A204.1 (cell line): ENCODE results near the gene RPS6KA4.

Source experiments
- FAIRE-seq: peaks from 2 replicates; lab custom pipeline; 2012; peaks lifted over from hg19 to GRCh38; lab: Jason Lieb, UNC

RPS6KA4 gene

DNA sequence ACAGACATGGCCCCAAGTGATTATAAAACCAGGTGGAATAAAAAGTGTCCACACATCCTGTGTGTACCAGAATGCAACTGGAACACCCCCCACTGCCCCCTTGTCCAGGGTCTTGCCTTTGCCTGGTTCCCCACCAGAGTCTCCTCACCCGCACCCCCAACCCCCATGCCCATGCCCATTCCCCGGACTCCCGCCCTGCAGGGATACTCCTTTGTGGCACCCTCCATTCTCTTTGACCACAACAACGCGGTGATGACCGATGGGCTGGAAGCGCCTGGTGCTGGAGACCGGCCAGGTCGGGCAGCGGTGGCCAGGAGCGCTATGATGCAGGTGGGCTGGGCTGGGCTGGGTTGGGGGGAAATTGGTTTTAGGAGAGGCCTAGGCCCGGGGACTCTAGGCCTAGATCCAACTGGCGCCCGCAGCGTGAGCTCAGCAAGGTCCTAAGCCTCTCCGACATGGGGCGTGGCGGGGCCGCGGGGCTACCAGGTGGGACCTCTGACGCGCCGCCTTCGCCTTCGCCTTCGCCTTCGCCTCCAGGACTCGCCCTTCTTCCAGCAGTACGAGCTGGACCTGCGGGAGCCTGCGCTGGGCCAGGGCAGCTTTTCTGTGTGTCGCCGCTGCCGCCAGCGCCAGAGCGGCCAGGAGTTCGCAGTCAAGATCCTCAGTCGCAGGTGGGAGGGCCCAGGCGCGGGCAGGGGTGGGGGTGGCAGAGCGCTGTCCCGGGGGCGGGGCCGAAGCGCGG, 9.1 kb downstream of the RPS6KA4 start:
- FAIRE-seq = no peak

DNA sequence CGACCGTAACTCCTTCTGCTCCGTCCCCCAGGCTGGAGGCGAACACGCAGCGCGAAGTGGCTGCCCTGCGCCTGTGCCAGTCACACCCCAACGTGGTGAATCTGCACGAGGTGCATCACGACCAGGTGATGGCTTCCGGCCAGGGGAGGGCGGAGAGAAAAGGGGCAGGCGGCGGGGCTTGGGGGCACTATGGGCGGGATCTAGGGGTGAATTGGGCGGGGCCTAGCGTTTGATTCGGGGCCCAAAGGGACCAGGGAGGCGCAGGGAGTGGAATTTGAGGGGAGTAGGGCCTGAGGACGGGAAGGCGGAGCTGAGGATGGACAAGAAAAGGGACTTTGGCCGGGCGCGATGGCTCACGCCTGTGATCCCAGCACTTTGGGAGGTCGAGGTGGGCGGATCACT, 9.7 kb downstream of the RPS6KA4 start:
- FAIRE-seq = no peak

DNA sequence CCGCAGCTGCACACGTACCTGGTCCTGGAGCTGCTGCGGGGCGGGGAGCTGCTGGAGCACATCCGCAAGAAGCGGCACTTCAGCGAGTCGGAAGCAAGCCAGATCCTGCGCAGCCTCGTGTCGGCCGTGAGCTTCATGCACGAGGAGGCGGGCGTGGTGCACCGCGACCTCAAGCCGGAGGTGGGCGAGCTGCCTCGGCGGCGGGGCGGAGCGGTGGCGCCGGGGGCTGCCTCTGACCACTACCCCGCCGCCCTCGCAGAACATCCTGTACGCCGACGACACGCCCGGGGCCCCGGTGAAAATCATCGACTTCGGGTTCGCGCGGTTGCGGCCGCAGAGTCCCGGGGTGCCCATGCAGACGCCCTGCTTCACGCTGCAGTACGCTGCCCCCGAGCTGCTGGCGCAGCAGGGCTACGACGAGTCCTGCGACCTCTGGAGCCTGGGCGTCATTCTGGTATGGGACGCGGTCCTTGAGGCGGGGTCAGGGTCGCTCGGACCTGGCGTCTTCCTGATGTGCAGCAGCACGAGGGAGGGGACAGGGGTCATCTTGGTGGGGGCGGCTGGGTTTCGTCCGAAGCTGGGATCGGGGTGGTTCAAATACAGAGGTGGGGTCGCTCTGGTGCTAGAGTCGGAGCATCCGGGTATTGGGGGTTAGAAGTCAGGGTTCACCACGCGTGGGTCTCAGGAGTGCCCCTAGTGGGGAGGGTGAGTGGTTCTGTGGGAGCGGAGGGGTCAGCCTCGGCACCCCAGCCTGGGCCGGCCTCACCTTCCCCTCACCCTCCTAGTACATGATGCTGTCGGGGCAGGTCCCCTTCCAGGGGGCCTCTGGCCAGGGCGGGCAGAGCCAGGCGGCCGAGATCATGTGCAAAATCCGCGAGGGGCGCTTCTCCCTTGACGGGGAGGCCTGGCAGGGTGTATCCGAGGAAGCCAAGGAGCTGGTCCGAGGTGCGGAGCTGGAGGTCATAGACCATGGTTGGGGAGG, 10.8 kb downstream of the RPS6KA4 start:
- FAIRE-seq = no peak

DNA sequence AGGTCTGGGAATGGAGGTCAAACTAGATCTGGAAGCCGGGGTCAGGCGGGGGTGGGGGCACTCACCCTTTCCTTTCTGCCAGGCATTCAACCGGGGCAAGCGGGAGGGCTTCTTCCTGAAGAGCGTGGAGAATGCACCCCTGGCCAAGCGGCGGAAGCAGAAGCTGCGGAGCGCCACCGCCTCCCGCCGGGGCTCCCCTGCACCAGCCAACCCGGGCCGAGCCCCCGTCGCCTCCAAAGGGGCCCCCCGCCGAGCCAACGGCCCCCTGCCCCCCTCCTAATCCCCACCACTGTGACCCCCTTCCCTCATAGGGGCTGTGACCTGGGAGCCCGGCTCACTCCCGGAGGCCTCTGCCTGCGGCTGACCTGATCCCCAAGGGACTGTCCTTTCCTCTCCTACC, 12.2 kb downstream of the RPS6KA4 start:
- no peak for FAIRE-seq

DNA sequence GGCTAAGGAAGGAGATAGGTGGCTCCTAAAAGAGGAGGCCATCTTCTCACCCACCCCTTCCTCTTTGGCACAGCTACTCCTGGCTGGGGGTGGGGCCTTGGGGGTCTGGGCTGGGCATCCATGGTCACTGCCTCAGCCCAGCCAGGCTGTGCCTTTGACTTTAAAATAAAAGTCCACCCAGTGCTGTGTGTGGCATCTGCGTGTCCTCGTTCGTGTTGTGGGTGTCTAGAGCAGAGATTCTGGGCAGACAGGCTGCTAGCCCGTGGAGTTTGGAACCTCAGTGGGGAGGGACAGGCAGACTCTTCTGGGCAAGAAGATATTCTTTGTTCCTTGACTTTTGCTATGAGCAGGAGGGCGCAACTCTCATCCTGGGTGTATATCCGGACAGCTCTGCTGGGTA, 13.1 kb downstream of the RPS6KA4 start:
- no peak for FAIRE-seq

DNA sequence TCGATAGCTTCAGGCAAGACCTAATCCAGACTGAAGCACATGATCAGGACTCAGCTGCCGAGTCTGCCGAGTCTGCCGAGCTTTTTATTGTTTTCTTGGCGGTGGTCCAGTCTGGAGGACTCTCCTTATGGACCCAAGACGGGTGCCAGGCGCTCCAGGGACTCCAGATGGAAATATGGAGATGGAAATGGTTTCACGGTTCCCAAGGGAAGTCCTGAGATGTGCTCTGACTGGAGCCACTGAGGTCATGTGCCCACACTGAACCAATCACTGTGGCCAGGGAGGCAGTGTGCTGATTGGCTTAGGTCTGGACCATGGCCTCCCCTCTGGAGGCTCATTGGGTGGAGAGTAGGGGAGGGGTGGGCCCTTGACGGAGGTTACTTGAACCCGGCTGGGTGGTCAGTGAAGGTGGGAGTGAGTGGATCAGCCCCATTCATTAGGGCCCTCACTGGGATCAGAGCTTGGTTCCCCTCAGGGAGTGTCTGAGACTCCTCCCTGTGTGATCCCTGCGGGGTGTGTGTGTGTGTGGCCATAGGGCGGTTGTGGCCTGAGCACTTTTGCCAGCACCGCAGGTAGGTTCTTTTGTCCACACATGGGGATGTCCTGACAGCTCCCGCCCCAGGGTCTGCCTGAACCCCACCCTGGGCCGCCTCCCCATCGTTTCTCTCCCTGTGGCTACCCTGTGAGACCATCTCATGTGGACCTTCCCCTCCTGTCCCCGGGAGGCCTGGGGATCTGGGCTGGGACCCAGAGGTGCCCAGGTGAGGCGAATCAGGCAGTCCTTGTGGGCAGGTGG, 14.0 kb downstream of the RPS6KA4 start:
- FAIRE-seq = no peak

DNA sequence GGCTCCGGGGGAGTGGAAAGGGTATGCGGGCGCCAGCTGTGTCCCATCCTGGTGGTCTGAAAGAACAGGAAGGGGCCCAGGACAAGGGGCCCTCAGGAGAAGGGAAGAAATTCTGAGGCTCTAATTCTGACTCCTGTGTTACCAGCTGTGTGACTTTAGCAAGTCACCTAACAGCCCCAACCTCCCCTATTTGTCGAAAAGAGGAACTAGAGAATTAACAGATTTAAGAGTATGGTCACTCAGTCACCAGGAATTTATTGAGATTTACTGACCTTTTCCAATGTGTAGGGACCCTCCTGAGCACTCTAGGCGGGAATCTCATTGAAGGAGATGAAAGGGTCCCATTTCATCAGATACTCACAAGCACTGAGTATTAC, 14.6 kb downstream of the RPS6KA4 start:
- FAIRE-seq = no peak

DNA sequence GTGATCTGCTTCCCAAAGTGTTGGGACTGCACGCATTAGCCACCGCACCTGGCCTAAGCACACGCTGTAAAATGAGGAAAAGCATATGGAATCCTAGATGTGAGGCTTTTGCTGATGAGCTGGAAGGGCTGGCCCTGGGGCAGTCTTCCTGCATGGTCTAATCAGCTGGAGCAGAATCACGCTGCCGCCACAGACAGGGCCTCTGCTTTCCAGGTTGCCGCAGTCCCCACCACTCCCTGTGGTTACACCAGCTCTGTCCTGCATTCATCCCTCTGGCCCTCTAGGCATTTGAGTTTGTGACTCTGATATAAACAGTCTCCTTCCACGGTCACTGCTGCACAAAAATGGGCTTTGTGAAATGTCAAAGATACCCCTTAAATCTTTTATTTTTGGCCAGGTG, 17.1 kb downstream of the RPS6KA4 start:
- no peak for FAIRE-seq

DNA sequence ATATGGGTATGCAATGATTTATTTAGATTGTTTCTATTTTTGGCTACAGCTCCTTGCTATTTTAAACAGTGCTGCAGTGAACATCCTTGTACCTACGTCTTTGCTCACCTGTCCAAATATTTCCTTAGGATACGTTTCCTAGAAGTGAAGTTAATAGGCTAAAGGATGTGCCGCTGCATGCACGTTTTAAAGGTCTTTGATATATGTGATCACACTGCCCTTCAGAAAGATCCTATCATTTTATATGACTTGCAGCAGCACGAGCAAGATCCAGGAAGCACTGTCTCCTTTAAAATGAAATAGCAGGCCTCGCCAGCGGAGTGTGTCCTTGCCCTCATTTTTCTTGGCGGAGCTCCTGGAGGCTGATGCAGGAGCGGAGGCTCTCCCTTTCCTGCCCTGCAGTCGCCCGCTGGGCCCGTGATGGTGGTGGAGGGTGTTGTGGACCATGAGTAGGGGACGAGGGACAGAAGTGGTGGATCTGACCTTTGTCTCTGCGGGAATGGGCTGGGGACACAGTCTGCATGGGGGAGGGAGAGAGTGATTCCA, 19.4 kb downstream of the RPS6KA4 start:
- FAIRE-seq = no peak

DNA sequence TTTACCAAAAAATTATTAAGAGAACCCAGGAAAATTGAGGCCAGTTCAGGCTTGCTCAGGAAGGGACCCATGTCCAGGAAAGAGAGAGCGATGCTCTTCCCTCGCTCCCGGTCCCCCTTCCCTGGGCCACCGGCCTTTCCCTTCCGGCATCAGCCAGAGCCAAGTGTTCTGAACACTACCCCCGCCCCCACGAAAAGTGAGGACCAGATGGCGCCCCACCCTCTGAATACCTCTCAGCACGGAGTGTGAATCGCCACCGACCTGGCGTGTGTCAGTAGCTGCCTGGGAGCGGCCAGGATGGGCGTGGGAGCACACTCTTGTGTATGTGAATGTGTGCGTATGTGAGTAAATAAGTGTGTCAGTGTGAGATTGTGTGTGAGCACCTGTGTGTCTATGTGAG, 20.2 kb downstream of the RPS6KA4 start:
- FAIRE-seq = no peak

DNA sequence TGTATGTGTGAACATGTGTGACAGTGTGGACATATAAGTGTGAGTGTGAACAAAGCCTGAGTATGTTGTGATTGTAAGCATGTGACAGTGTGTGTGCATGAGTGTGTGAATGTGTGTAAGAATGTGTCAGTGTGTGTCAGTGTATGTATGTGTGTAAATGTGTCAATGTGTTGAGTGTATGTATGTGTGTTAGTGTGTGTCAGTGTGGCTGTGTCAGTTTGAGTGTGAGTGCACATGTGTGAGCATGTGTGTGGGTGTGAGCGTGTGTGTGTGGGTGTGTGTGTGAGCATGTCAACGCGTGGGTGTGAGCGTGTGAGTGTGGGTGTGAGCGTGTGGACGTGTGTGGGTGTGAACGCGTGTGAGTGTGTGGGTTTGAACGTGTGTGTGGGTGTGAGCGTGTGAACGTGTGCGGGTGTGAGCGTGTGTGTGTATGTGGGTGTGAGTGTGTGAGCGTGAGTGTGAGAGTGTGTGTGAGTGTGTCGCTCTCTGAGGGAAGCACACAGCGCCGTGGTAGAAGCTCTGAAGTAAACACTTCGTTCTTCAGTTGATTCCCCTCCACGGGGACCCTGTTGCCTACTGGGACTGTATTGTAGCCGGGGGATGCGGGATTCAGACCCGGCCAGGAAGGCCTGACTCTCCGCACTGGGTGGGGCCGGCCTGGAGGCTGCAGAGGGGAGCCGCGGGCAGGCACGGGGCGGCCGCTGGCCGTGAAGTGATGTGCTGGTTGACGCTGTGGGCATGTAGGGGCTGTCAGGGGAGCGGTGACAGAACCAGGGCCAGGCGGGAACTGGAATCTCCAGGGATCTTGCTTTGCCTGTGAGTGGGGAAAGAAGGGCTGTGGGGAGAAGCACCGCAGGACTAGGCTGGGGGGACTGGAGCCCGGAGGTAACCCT, 21.1 kb downstream of the RPS6KA4 start:
- no peak for FAIRE-seq

DNA sequence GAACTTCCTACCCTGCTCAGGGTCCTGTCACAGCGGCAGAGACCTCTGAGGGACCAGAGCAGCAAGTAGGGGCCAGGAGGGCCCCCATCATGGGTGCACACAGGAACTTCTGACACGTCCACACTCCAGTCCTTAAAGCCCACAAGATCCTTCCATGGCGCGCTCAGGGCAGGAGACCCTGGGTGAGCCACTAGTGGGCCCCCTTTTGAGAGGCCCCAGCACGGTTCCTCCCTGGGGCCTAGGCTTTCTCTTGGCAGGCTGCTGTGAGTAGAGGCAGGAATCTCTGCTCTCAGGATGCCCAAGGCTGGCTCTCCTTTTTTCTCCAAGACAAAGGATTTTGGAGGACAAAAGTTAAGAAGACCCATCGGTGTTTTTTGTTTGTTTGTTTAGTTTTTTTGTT, 22.4 kb downstream of the RPS6KA4 start:
- FAIRE-seq = no peak

DNA sequence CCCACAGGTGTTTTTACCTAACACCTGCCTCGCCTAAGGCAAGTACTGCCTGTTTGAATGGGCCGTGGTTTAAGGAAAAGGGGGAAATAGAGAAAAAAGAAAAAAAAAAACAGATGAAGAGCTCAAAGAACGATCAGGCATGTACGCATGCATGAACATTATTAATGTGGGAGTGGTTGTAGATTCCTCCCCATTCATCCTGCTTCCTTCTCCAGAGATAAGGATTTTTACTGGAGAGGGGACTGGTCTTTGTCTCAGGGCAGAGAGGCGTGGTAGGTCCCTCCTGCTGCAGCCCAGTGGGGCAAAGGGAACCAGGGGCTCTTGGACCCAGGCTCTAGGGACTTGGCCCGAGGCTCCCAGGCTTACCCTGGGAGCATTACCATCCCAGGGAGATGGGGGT, 23.1 kb downstream of the RPS6KA4 start:
- FAIRE-seq = no peak

DNA sequence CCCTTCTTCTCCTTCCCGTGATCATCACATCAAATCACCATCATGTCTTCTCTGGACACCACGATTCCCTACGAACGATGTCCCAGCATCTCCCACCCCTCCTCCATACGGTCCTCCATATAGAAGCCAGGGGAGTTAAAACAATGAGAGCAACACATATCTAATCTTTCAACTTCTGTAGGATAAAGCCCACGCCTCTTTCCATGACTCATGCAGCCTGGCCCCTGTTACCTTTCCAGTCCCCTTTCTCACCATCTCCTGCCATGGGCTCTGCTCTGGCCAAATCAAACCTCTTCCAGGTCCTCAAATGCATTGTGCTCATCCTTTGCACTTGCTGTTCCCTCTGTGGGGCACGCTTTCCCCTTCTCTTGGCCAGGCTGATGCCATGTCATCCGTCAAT, 23.6 kb downstream of the RPS6KA4 start:
- FAIRE-seq = no peak

DNA sequence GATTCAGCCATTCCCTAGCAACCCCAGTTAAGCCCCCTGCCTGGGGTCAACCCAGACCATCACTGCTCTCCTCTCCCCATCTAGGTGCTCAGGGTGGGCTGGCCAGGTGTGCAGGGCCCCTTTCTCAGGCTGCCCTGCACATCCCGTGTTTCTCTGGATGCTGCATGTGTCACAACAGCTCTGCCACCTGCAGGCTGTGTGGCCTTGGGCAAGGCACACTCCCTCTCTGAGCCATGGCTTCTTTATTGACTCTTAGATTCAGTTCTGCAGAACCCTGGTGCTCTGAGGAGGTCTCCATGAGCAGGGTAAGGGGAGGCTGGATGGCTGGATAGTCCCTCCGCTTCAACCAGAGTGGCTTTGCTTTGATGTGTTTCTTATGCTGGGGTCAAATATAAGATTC, 24.6 kb downstream of the RPS6KA4 start:
- FAIRE-seq = no peak

DNA sequence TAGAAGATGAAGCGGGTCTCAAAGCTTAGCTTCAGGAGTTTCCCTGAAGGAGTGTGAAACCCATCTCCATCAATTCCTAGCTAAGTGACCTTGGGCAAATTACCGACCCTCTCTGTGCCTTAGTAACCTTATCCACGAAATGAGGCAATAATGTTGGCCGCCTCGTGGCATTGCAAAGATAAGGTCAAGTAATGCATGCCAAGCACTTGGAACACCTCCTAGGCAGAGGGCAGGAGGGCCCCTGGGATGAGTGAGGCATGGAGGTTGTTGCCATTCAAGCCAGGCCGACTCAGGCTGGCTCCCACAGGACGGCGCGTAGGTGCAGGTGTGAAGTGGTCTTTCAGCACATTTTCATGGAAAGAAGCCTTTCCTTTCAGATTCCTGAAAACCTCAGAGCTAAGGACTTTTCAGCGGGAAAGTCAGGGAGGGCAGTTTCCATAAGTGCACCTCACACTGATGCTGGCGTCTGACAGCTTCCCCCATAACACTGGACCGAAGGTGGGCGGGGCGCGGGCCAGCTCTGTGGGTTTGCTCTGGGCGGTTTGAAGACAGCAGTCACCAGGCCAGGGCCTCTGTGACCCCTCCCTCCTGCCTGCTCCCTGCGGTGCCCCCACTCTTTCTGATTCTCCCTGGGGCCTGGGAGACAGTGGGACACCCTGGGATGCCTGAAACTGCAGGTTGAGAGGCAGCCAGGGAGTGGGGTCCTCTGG, 25.2 kb downstream of the RPS6KA4 start:
- FAIRE-seq = no peak

DNA sequence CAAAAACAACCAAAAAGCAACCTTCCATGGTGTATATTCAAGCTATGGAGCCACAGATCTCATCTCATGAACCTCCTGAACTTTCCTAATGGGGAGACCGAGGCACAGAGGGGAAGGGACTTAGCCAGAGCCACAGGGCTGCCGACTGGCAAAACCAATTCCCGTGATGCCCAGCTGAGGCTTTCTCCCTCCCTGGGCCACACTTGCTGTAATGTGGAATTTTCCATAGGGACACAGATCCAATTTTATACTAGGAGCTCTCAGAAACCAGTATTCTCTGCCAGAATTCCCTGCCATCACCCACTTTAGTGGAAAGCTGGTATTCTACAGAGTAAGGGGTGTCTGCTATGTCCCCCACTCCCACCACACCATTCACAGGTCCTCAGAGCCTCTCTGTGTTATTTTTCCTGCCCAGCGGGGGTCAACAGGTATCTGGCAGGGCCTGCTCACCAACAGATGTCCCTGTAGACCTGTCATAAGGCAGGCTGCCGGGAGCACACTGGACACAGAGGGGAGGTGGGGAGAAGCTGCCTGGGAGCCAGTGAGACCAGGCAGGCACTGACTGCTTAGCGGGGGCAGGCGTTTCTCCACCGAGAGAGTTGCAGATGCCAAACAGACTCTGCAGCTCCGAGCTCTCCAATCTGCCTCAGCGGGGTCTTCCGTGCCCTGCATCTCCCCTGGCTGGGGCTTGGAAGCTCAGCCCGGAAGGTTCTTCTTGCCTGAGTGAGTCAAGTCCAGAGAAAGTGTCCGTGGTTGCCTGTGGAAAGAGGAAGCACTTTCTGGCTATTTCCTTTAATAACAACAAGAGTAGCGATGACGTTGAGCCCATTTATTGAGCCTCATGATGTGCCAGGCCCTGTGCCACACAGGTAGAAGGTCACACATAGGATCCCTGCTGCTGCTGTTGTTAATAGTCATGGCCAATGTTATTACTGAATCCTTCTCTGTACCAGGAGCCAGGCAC, 26.3 kb downstream of the RPS6KA4 start:
- FAIRE-seq = no peak

DNA sequence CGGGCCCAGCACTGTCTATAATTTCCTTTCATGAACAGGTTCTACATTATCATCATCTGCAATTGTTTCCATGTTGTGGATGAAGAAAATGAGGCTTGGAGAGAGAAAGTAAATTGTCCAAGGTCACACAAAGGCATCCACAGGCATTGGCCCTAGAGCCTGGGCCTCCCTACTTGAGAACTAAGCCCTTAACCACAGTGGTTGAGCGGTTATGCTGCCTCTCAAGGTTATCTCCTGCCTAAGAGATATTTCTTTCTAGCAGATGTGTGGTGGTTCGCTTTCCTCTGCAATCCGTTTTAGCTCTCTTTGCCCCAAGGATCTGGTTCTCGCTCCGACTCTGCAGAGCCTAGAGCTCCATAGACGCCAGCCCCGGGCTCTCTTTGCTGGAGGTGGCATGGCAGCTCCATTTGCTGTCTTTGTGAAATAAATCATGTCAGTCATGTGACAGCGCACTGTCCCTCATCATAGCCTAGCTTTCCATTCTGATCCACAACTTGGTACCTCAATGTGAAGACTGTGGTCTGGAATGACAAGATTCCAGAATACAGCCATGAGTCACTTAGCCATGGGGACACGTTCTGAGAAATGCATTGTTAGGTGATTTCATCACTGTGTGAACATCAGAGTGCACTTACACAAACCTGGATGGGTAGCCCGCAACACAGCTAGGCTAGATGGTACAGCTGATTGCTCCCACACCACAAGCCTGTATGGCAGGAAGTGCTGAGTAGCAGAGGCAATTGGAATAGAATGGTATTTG, 27.2 kb downstream of the RPS6KA4 start:
- FAIRE-seq = no peak

DNA sequence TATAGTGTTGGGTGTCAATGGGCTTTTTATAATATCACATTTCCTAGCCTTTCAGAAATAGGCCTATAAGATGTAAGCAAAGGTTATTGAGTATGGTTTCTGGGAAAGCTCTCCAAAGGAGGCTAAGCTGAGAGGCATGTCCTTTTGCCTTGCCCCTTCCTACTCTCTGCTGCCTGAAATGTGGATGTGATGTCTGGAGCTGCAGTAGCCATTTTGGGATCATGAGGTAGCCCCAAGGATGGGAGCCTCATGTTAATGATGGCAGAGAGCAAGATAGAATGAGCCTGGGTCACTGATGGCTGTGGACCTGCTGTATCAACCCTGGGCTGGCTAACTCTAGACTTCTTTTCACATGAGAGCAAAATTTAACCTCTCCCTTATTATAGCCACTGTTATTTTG, 29.0 kb downstream of the RPS6KA4 start:
- FAIRE-seq = no peak
